Gastroesophageal sphincter (tissue), 3 donors: Measurements from ENCODE around the gene TACR2.

Experiments used
- EP300 ChIP-seq: sonication (generic); formaldehyde crosslinking; IDR thresholded peaks from one replicate; pipeline ENCODE4 v1.6.1; 2017; ENCODE audit warnings: antibody characterized with exemption, mild to moderate bottlenecking
- POLR2A ChIP-seq, 2 donors: fragments of 450-650 bp; IDR thresholded peaks; one replicate each; pipeline ENCODE4 v1.6.1; 2017; ENCODE audit warnings: antibody characterized with exemption in 2 of 2, mild to moderate bottlenecking in 2 of 2, moderate library complexity in 1 of 2
- POLR2AphosphoS5 ChIP-seq: sonication (generic); formaldehyde crosslinking; IDR thresholded peaks from one replicate; pipeline ENCODE4 v1.6.1; 2017; ENCODE audit warnings: antibody characterized with exemption
- TF ChIP-seq, protein P1 (sequence below), 4 experiments: fragments of 200-600 bp in 2 of 4; fragments of 450-650 bp in 2 of 4; sonication (generic) in 1 of 4; IDR thresholded peaks; one replicate each; pipeline ENCODE4 v1.5.1; 2017 to 2019; ENCODE audit warnings: antibody characterized with exemption in 4 of 4, mild to moderate bottlenecking in 2 of 4, moderate library complexity in 2 of 4

- TF ChIP-seq POLR2A (IDR thresholded peaks at IDR 0.05) (no peak), EP300 (no peak), POLR2AphosphoS5 (no peak)
- TF ChIP-seq, protein P1, sequence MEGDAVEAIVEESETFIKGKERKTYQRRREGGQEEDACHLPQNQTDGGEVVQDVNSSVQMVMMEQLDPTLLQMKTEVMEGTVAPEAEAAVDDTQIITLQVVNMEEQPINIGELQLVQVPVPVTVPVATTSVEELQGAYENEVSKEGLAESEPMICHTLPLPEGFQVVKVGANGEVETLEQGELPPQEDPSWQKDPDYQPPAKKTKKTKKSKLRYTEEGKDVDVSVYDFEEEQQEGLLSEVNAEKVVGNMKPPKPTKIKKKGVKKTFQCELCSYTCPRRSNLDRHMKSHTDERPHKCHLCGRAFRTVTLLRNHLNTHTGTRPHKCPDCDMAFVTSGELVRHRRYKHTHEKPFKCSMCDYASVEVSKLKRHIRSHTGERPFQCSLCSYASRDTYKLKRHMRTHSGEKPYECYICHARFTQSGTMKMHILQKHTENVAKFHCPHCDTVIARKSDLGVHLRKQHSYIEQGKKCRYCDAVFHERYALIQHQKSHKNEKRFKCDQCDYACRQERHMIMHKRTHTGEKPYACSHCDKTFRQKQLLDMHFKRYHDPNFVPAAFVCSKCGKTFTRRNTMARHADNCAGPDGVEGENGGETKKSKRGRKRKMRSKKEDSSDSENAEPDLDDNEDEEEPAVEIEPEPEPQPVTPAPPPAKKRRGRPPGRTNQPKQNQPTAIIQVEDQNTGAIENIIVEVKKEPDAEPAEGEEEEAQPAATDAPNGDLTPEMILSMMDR (IDR thresholded peaks at IDR 0.05), result no peak
Measured at GRCh38 chr10:69446650-69447151, 30.0 kb upstream of the TACR2 start.
